AG04450 (cell line): ENCODE results near the gene MICAL1. TPM values are rescaled to one million over a fixed set of nuclear protein-coding genes. Genes with fewer than 3 reads are reported as not detected.

Source experiments
- CTCF ChIA-PET: fragments of 300-600, 350-600 bp; formaldehyde crosslinking; extraction: SDS; loops from one replicate; lab custom pipeline; 2022; ENCODE audit warnings: antibody characterized with exemption, inconsistent platforms; lab: Charles Lee
- POLR2A ChIA-PET: fragments of 350-600 bp; formaldehyde crosslinking; extraction: SDS; loops from one replicate; lab custom pipeline; 2021; ENCODE audit warnings: antibody characterized with exemption, inconsistent platforms; lab: Yijun Ruan, JAX
- DNase-seq: peaks from one replicate; pipeline ENCODE4 v3.0.0-alpha.2; 2011; ENCODE audit warnings: low read depth, low spot score
- H3K27ac ChIP-seq: one replicate; pipeline ENCODE4 v1.5.1; 2012; ENCODE audit warnings: low read depth, low read length, control low read depth
- H3K27me3 ChIP-seq: one replicate; pipeline ENCODE4 v1.6.0; 2012; ENCODE audit warnings: low read length; ENCODE audit not compliant: control insufficient read depth, insufficient read depth
- H3K4me3 ChIP-seq: 2 replicates; pipeline ENCODE4 v1.5.1; 2011; ENCODE audit warnings: mild to moderate bottlenecking, low read depth, low read length, control low read depth
- H3K9me3 ChIP-seq: 2 replicates; pipeline ENCODE4 v1.5.1; 2012; ENCODE audit warnings: low read length; ENCODE audit not compliant: control insufficient read depth, insufficient read depth
- CTCF ChIP-seq: IDR thresholded peaks from 2 replicates; pipeline ENCODE4 v1.5.1; 2011; ENCODE audit warnings: low read depth, low read length, control low read depth, inconsistent platforms
- polyA minus RNA-seq: library from RNA; depleted of rRNA, polyadenylated mRNA; stranded (reverse); fragments of >200 nt; gene quantifications from 2 replicates; pipeline ENCODE4 v1.2.3, GENCODE V29; 2011; rRNA and poly(A)+ RNA removed
- polyA plus RNA-seq: library from polyadenylated mRNA; depleted of rRNA; stranded (reverse); fragments of >200 nt; gene quantifications from 2 replicates; pipeline ENCODE4 v1.2.3, GENCODE V29; 2011; rRNA removed

The MICAL1 gene
- 40.9 and 48.1 TPM in 2 replicates for polyA plus RNA-seq
- polyA minus RNA-seq = 47.5 and 60.9 TPM in 2 replicates

GRCh38 chr6:109455437-109456110 lies at the start of gene MICAL1:
MICAL1 (minus strand) TSS chr6:109455772; CDS start chr6:109454196, 1,576 bp downstream.
- POLR2A ChIA-PET = interaction anchor here (1.4 to 1.5 kb wide), 2 partner anchors 13 to 15 kb away, joined by 3 to 4 read pairs; partner anchors contain the start of genes PPIL6 and SMPD2
- CTCF ChIA-PET = interaction anchor here (0.6 to 1.5 kb wide), 4 partner anchors 13 to 268 kb away, joined by 3 to 7 read pairs (median 4); partner anchors contain the start of gene SMPD2

GRCh38 chr6:109503327-109504224 lies 48.0 kb upstream of the MICAL1 start:
- Histone ChIP-seq H3K27ac (no peak overlapping the region), H3K27me3 (peaks cover 5% of the 10 kb centered on the region), H3K9me3 (no peaks in the 10 kb centered on the region), H3K4me3 (no peak overlapping the region)
- DNase-seq = no peak
- TF ChIP-seq CTCF = no peak
- POLR2A ChIA-PET = no interaction called here
- CTCF ChIA-PET = no interaction called here

More at GRCh38 chr6:109455437-109456110, at the start of gene MICAL1:
- Histone ChIP-seq H3K9me3 (no peaks in the 10 kb centered on the region; the same call in 1 of the 2 replicates), H3K4me3 (peak within 1 kb of the TSS; percentile 91), H3K27me3 (no peaks in the 10 kb centered on the region), H3K27ac (peak within 1 kb of the TSS; percentile 39)
- no peak for DNase-seq
- peak; percentile 42 for TF ChIP-seq CTCF

- Histone ChIP-seq H3K9me3 (no peaks in the 10 kb centered on the region), H3K4me3 (no peak overlapping the region), H3K27ac (no peak overlapping the region), H3K27me3 (peaks cover 7% of the 10 kb centered on the region)
- CTCF ChIA-PET = no interaction called here
- no peak for DNase-seq
- POLR2A ChIA-PET = no interaction called here
- TF ChIP-seq CTCF = no peak
Measured at GRCh38 chr6:109498936-109499335, 43.4 kb upstream of the MICAL1 start.

- no peak for DNase-seq
- H3K9me3 ChIP-seq = no peaks in the 10 kb centered on the region
- H3K27ac ChIP-seq = no peak overlapping the region
- ChIA-PET POLR2A (no interaction called here), CTCF (no interaction called here)
- no peak for TF ChIP-seq CTCF
- H3K27me3 ChIP-seq = peaks cover 6% of the 10 kb centered on the region
- H3K4me3 ChIP-seq = no peak overlapping the region
Measured at GRCh38 chr6:109498052-109498451, 42.5 kb upstream of the MICAL1 start.
